OCI-LY3 (cell line): Measurements from ENCODE around the gene TNC.

Experiments used
- EZH2phosphoT487 ChIP-seq: fragments of 200-600 bp; shearing (Covaris generic); IDR thresholded peaks from 2 replicates; pipeline ENCODE4 v1.6.1; 2018; ENCODE audit warnings: antibody characterized with exemption, mixed run types, low read depth
- TF ChIP-seq, protein P1 (sequence below): fragments of 200-600, 300-600 bp; sonication (generic); IDR thresholded peaks from 2 replicates; pipeline ENCODE4 v1.5.1; 2014; ENCODE audit warnings: antibody characterized with exemption, low read length, low read depth

DNA sequence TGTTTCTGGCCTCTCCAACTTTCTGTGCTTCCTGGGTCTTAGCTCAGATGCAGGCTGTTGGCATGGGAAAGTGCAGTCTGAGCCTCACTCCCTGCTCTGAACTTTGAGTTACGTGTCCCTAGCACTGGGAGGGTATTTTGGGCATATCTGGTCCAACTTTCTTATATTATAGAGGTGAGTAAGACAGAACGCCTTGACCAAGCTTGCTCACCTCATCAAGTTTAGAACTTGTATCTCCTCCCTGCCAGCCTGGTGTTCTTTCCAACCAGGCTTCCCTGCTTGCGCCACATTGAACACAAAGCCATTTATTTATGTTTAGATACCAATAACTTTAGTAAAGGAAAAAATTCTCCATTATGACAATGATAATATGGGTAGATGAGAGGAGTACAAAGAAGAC, 33.2 kb downstream of the TNC start:
- TF ChIP-seq, protein P1, sequence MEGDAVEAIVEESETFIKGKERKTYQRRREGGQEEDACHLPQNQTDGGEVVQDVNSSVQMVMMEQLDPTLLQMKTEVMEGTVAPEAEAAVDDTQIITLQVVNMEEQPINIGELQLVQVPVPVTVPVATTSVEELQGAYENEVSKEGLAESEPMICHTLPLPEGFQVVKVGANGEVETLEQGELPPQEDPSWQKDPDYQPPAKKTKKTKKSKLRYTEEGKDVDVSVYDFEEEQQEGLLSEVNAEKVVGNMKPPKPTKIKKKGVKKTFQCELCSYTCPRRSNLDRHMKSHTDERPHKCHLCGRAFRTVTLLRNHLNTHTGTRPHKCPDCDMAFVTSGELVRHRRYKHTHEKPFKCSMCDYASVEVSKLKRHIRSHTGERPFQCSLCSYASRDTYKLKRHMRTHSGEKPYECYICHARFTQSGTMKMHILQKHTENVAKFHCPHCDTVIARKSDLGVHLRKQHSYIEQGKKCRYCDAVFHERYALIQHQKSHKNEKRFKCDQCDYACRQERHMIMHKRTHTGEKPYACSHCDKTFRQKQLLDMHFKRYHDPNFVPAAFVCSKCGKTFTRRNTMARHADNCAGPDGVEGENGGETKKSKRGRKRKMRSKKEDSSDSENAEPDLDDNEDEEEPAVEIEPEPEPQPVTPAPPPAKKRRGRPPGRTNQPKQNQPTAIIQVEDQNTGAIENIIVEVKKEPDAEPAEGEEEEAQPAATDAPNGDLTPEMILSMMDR: no peak
- TF ChIP-seq EZH2phosphoT487: no peak
